Muscle layer of duodenum (tissue), 2 donors: ENCODE data around the gene GRID1.
"Not testable (repeated sequence)": the region's sequence is repeated elsewhere in the genome, so short reads cannot be mapped to it uniquely, and the experiment has no call there.

Source experiments
- H3K27ac ChIP-seq: one replicate; pipeline ENCODE4 v1.7.0; 2013; ENCODE audit warnings: mild to moderate bottlenecking, low read length
- H3K27me3 ChIP-seq: one replicate; pipeline ENCODE4 v1.7.0; 2013; ENCODE audit warnings: low read depth, mild to moderate bottlenecking, control low read depth, low read length
- H3K36me3 ChIP-seq, 2 donors: one replicate each; pipeline ENCODE4 v1.7.0; 2013; ENCODE audit warnings: low read length in 2 of 2, control low read depth in 1 of 2, mild to moderate bottlenecking in 1 of 2; ENCODE audit not compliant: insufficient read depth in 2 of 2, control insufficient read depth in 1 of 2
- H3K4me1 ChIP-seq, 2 donors: one replicate each; pipeline ENCODE4 v1.7.0; 2013; ENCODE audit warnings: low read length in 2 of 2, mild to moderate bottlenecking in 2 of 2, control low read depth in 1 of 2, moderate library complexity in 1 of 2; ENCODE audit not compliant: insufficient read depth in 2 of 2, control insufficient read depth in 1 of 2
- H3K4me3 ChIP-seq, 2 donors: one replicate each; pipeline ENCODE4 v1.7.0; 2013; ENCODE audit warnings: low read length in 2 of 2, low read depth in 1 of 2, mild to moderate bottlenecking in 1 of 2
- H3K9me3 ChIP-seq, 2 donors: one replicate each; pipeline ENCODE4 v1.7.0; 2013; ENCODE audit warnings: low read length in 2 of 2, control low read depth in 1 of 2, mild to moderate bottlenecking in 1 of 2; ENCODE audit not compliant: control insufficient read depth in 1 of 2
- donor health status: healthy.

The GRID1 gene

DNA sequence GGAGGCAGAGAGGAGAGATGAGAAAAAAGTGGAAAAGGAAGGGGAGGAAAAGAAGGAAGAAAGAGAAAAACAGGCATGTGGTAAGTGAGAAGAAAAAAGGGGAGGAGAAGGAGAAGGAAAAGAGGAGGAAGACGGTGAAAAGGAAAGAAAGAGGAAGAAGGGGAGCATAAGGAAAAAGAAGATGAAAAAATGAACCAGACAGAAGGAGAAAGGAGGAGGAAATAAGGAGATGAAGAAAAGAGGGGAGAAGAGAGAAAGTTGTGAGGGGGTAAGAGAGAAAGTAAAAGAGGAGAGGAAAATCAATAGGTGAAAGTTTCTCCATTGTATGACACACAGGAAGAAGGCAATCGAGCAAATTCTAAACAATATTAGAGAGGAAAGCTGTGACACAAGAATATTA lies 663.8 kb downstream of the GRID1 start:
- Histone ChIP-seq H3K27ac (no peak overlapping the region), H3K9me3 (no peaks in the 10 kb centered on the region), H3K36me3 (no peaks in the 10 kb centered on the region), H3K4me1 (no peaks in the 10 kb centered on the region), H3K27me3 (no peaks in the 10 kb centered on the region), H3K4me3 (no peak overlapping the region)

DNA sequence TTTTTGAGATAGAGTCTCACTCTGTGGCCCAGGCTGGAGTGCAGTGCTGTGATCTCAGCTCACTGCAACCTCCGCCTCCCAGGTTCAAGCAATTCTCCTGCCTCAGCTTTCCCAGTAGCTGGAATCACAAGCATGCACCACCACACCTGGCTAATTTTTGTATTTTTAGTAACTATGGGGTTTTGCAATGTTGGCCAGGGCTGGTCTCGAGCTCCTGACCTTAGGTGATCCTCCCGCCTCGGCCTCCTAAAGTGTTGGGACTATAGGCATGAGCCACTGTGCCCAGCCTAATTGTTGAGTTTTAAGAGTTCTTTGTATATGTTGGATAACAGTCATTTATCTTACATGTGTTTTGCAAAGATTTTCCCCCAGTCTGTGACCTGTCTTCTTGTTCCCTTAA lies 667.5 kb downstream of the GRID1 start:
- not testable (repeated sequence) for H3K4me3 ChIP-seq, H3K27ac ChIP-seq, H3K27me3 ChIP-seq, H3K4me1 ChIP-seq, H3K36me3 ChIP-seq, H3K9me3 ChIP-seq

DNA sequence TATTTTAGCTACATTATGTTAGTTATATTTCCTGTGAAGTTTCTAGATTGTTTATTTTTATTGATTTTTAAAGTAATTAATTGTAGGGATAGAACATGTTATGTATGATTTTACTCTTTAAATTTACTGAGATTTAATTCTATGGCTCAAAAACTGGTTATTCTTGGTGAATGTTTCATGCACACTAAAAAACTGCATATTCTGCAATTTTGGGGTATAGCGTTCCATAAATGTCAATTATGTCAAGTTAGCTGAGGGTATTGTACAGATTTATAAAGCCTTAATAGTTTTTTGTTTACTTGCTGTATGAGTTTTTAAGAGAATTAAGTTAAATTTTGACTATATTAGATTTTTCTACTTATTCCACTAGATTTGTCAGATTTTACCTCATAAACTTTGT lies 669.7 kb downstream of the GRID1 start:
- H3K27me3 ChIP-seq, result no peaks in the 10 kb centered on the region
- H3K27ac ChIP-seq, result no peak overlapping the region
- no peaks in the 10 kb centered on the region for H3K9me3 ChIP-seq
- H3K4me1 ChIP-seq, result no peaks in the 10 kb centered on the region
- H3K36me3 ChIP-seq, result no peaks in the 10 kb centered on the region
- H3K4me3 ChIP-seq, result no peak overlapping the region

DNA sequence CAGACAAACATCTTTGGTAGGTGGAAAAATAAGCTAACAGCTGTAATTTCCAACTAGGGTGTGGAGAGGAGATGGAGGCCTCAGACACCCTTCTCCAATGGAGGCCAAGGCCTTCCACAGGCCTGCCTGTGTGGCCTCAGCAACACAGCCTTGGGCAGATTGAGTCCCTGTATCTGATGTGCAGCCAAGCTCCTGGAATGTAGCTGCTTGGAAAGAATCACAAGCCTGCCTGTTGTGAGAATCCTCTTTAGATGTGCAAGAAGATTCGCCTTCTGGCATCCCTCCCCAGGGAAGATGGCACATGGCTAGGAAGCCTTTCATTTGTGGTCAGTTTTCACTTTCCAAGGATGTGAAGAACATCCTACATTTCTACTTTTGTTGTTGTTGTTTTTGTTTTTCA lies 684.0 kb downstream of the GRID1 start:
- Histone ChIP-seq H3K9me3 (no peaks in the 10 kb centered on the region), H3K4me1 (no peaks in the 10 kb centered on the region), H3K36me3 (no peaks in the 10 kb centered on the region), H3K27ac (no peak overlapping the region), H3K27me3 (no peaks in the 10 kb centered on the region), H3K4me3 (no peak overlapping the region)

DNA sequence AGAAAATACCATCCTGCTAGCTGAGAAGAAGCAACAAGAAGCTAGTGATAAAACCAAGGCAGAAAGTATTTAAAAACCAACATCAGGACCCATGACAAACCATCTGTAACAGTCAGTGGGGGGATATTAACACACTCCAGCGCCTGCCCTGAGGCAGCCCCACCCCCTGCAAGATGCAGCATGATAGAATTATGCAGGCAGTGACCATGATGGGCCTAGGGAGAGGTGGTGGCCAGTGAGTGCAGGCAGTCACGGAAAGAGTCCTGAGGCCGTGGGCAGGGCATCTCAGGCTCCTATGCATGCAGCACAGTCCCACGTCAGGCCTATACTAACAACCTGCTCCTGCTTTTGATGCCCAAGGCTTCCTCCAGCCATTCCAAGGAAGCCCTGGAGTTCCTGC lies 686.9 kb downstream of the GRID1 start:
- Histone ChIP-seq H3K27ac (no peak overlapping the region), H3K9me3 (no peaks in the 10 kb centered on the region), H3K4me3 (no peak overlapping the region), H3K27me3 (no peaks in the 10 kb centered on the region), H3K4me1 (no peaks in the 10 kb centered on the region), H3K36me3 (no peaks in the 10 kb centered on the region)

DNA sequence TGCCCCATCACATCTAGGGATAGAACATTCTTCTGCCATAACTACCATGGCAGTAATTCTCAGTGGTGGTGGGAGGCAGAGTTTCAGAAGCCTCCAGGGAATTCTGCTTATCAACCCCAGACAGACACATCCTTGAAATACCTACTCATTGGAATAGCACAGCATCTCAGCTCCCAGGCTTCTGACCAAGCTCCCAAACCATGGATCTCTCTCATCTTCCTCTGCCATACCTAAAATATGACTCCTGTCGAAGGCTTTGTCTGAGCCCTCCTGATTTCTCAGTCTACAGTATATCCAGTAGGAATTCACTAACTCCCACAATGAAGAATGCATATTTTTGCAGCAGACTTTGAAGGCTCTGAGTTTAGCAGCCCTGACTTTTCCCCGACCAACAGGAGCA lies 687.5 kb downstream of the GRID1 start:
- H3K36me3 ChIP-seq, result no peaks in the 10 kb centered on the region
- H3K9me3 ChIP-seq, result no peaks in the 10 kb centered on the region
- H3K27me3 ChIP-seq, result no peaks in the 10 kb centered on the region
- H3K4me3 ChIP-seq, result no peak overlapping the region
- H3K27ac ChIP-seq, result no peak overlapping the region
- no peaks in the 10 kb centered on the region for H3K4me1 ChIP-seq

DNA sequence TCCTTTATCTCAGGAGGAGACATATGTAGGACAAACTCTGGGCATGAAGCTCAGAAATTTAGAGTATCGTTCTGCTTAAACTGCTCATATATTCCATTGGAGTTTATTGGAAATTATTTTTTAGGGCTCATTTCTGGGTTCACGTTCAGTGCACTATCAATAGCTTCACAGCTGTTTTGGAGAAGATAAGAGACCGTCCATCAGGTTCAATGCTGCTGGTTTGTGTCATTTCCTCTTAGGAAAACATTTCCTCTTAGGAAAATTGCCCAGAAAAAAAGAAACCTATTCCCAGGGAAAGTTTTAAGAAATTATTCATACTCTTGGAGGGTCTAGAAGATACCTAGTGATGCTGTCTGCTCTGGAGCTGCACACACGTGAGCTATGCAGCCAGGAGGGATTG lies 691.7 kb downstream of the GRID1 start:
- H3K36me3 ChIP-seq, result no peaks in the 10 kb centered on the region
- no peak overlapping the region for H3K4me3 ChIP-seq
- H3K9me3 ChIP-seq, result peaks cover 0 to 6% of the 10 kb centered on the region in 2 donors
- H3K4me1 ChIP-seq, result no peaks in the 10 kb centered on the region
- H3K27ac ChIP-seq, result no peak overlapping the region
- H3K27me3 ChIP-seq, result no peaks in the 10 kb centered on the region

DNA sequence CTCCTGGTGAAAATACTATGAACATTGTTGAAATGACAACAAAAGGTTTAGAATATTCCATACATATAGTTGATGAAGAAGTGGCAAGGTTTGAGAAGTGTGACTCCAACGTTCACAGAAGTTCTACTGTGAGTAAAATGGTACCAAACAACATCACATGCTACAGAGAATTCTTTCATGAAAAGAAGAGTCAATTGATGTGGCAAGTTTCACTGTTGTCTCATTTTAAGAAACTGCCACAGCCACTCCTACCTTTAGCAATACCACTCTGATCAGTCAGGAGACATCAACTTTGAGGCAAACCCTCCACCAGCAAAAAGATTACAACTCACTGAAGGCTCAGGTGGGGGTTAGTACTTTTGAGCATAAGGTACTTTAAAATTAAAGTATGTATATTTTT lies 693.3 kb downstream of the GRID1 start:
- H3K9me3 ChIP-seq, result peaks cover 0 to 6% of the 10 kb centered on the region in 2 donors
- no peaks in the 10 kb centered on the region for H3K27me3 ChIP-seq
- H3K27ac ChIP-seq, result no peak overlapping the region
- H3K4me1 ChIP-seq, result no peaks in the 10 kb centered on the region
- H3K4me3 ChIP-seq, result no peak overlapping the region
- H3K36me3 ChIP-seq, result no peaks in the 10 kb centered on the region

DNA sequence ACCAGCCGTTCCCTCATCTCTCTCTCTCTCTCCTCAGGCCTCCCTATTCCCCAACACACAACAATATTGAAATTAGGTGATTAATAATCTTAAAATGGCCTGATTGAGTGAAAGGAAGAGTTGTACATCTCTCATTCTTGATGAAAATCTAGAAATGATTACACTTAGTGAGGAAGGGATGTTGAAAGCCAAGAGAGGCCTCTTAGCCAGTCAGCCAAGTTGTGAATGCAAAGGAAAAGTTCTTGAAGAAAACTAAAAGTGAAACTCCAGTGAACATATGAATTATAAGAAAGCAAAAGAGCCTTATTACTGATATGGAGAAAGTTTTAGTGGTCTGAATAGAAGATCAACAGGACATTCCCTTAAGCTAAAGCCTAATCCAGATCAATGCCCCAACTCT lies 695.1 kb downstream of the GRID1 start:
- H3K4me3 ChIP-seq, result no peak overlapping the region
- H3K36me3 ChIP-seq, result no peaks in the 10 kb centered on the region
- H3K9me3 ChIP-seq, result peaks cover 0 to 6% of the 10 kb centered on the region in 2 donors
- H3K27ac ChIP-seq, result no peak overlapping the region
- no peaks in the 10 kb centered on the region for H3K27me3 ChIP-seq
- H3K4me1 ChIP-seq, result no peaks in the 10 kb centered on the region

DNA sequence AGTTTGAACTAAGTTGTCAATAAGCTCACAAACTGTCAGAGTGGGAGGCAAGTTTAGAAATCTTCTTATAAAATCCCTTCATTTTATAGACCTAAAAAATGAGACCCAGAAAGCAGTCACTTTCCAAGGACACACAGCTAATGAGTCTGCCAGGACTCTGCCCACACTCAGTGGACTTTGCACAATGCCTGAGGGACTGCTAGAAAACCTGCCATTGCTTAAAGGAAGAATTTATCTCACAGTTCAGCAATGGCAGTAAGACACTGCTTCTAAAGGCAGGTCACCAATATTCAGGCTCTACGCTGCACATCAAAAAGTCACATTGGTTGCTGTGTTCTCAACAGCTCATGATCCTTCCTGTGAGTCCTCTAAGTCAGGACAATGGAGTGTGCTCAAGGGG lies 698.1 kb downstream of the GRID1 start:
- Histone ChIP-seq H3K4me1 (no peaks in the 10 kb centered on the region), H3K4me3 (no peak overlapping the region), H3K27ac (no peak overlapping the region), H3K9me3 (peaks cover 0 to 6% of the 10 kb centered on the region in 2 donors), H3K27me3 (no peaks in the 10 kb centered on the region), H3K36me3 (no peaks in the 10 kb centered on the region)

DNA sequence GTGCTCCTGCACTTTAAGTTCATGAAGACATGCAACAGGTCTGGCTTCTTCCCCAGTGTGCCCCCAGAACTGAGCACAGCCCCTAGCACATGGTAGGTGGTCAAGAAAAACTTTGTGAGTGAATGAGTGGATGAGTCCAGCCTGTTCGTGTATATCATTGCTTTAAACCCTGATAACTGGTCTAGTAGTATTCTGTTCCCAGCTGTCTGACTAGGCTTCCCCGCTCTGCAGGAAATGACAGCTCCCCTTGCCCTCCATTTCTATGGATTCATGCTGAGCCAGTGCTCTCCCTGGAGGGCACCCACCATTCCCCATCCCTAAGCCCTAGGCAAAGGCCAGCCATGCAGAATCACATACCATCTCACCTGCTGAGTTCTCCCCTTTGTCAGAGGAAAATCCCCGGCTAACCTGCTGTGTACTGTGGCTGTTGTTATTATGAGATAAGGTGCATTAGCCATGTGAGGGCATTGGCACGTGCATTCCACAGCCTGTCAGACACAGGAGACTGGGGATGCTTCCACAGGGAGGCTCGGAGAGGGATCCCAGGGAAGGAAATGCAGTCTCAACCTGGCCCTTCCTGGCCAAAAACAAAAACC lies 698.9 kb downstream of the GRID1 start:
- H3K36me3 ChIP-seq, result no peaks in the 10 kb centered on the region
- H3K27me3 ChIP-seq, result no peaks in the 10 kb centered on the region
- H3K4me3 ChIP-seq, result no peak overlapping the region
- H3K4me1 ChIP-seq, result no peaks in the 10 kb centered on the region
- H3K27ac ChIP-seq, result no peak overlapping the region
- H3K9me3 ChIP-seq, result peaks cover 0 to 6% of the 10 kb centered on the region in 2 donors

DNA sequence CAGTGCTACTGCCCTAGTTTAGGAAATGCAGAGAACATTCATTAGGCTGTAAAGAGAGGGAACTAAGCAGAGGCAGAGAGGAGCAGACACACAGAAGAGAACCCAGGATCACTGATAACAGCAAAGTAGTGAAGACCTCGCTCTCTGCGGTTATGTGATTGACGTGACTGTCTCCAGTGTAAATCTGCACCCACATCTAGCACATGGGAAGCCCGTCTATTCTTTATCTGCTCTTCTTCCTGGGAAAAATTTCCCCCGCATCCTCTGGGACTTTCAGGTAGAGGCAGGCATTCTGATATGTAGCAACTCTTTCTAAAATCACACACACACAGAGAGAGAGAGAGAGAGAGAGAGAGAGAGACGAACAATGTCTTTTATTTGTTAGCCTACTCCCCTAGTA lies 699.6 kb downstream of the GRID1 start:
- Histone ChIP-seq H3K27ac (no peak overlapping the region), H3K4me1 (no peaks in the 10 kb centered on the region), H3K9me3 (peaks cover 0 to 3% of the 10 kb centered on the region in 2 donors), H3K27me3 (no peaks in the 10 kb centered on the region), H3K36me3 (no peaks in the 10 kb centered on the region), H3K4me3 (no peak overlapping the region)
